Activated CD4-positive, alpha-beta T cell treated with anti-CD3 and anti-CD28 coated beads for 4 hours (primary cell): ENCODE measurements around the gene BPIFB2.

Source experiments
- DNase-seq, 2 donors: peaks; one replicate each; pipeline ENCODE4 v3.0.0-alpha.2; 2020

The BPIFB2 gene

GRCh38 chr20:32986331-32986966 lies 21.1 kb upstream of the BPIFB2 start:
- no peak for DNase-seq

GRCh38 chr20:32987044-32987825 lies 20.3 kb upstream of the BPIFB2 start:
- no peak for DNase-seq

- DNase-seq, result no peak
These were observed 19.5 kb upstream of the BPIFB2 start for GRCh38 chr20:32988008-32988407.

- DNase-seq, result no peak
These were observed 17.8 kb upstream of the BPIFB2 start for GRCh38 chr20:32989507-32990283.

GRCh38 chr20:32990426-32990825 lies 17.1 kb upstream of the BPIFB2 start:
- no peak for DNase-seq

- no peak for DNase-seq
These were observed 16.1 kb upstream of the BPIFB2 start for GRCh38 chr20:32991383-32991782.

- no peak for DNase-seq
These were observed 15.5 kb upstream of the BPIFB2 start for GRCh38 chr20:32991792-32992641.

- DNase-seq, result peak in 1 of 2 donors; percentile 26
These were observed 13.9 kb upstream of the BPIFB2 start for GRCh38 chr20:32993496-32994050.

- no peak for DNase-seq
These were observed 11.7 kb upstream of the BPIFB2 start for GRCh38 chr20:32995802-32996201.

- no peak for DNase-seq
These were observed 10.1 kb upstream of the BPIFB2 start for GRCh38 chr20:32997431-32997830.

- no peak for DNase-seq
These were observed 7.8 kb upstream of the BPIFB2 start for GRCh38 chr20:32999603-33000250.

- no peak for DNase-seq
These were observed 6.6 kb upstream of the BPIFB2 start for GRCh38 chr20:33000802-33001466.

- no peak for DNase-seq
These were observed 5.3 kb upstream of the BPIFB2 start for GRCh38 chr20:33002087-33002808.

GRCh38 chr20:33004141-33004751 lies 3.3 kb upstream of the BPIFB2 start, which contains the start of gene SUN5:
SUN5 (minus strand) TSS chr20:33004433; CDS start chr20:33004340, 93 bp downstream.
- DNase-seq, result no peak

- peak in 1 of 2 donors; percentile 39 for DNase-seq
These were observed 2.4 kb upstream of the BPIFB2 start for GRCh38 chr20:33005132-33005566.

- DNase-seq, result no peak
These were observed 1.4 kb upstream of the BPIFB2 start for GRCh38 chr20:33005908-33006775.

- DNase-seq, result no peak
These were observed 628 bp upstream of the BPIFB2 start for GRCh38 chr20:33006776-33007375.
